Brain microvascular endothelial cell (primary cell): ENCODE measurements around the gene ANO1.

Experiments
- DNase-seq: peaks from one replicate; pipeline ENCODE4 v3.0.0-alpha.2; 2020
- H3K27ac ChIP-seq: fragments of 250-450 bp; sonication (Bioruptor Pico); 2 replicates; pipeline ENCODE4 v1.5.1; 2020; ENCODE audit warnings: mild to moderate bottlenecking, moderate library complexity
- H3K27me3 ChIP-seq: fragments of 250-450 bp; sonication (Bioruptor Pico); replicated peaks from 2 replicates; pipeline ENCODE4 v1.5.1; 2020; ENCODE audit warnings: mild to moderate bottlenecking
- H3K36me3 ChIP-seq: fragments of 250-450 bp; sonication (Bioruptor Pico); replicated peaks from 2 replicates; pipeline ENCODE4 v1.5.1; 2020; ENCODE audit warnings: mild to moderate bottlenecking
- H3K4me3 ChIP-seq: 2 replicates; pipeline ENCODE4 v1.5.1; 2011; ENCODE audit warnings: low read depth, mild to moderate bottlenecking, control low read depth, low read length, moderate library complexity
- CTCF ChIP-seq: IDR thresholded peaks from 2 replicates; pipeline ENCODE4 v1.5.1; 2011; ENCODE audit warnings: low read depth, mild to moderate bottlenecking, moderate library complexity, low read length, control low read depth, inconsistent platforms; ENCODE audit errors: missing control alignments
- in situ Hi-C: cut with HindIII; loops from 2 replicates; pipeline ENCODE4 v1.10.0; 2017; ENCODE audit warnings: low sequenced_read_pairs, low pct_ligation_motif_present

ANO1 gene

DNA sequence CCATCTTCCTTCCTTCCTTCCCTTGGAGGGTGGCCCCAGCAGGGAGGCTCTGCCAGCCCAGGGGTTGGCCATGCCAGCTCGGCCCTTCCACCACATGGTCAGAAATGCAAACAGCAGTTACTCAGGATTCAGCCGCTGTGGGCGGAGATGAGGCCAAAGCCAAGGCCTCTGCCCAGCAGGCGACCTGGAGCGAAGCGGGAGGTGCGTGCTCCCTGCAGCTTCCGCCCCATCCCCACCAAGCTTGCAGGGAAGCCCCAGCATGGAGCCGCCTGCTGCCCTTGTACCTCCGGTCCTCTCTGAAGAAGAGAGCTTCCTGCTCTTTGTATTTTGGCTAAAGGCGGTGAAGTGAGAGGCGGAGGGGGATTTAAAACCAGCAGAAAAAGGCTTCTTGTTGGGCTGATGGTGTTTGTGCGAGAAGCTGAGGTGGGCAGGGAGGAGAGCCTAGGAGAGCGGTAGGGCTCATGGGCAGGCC, 50.4 kb downstream of the ANO1 start:
- H3K4me3 ChIP-seq, result no peak overlapping the region
- H3K36me3 ChIP-seq, result no peaks in the 10 kb centered on the region
- peak overlapping the region; percentile 37 for H3K27ac ChIP-seq
- no peaks in the 10 kb centered on the region for H3K27me3 ChIP-seq
- in situ Hi-C loops, result no loop called here
- peak; percentile 21 for DNase-seq
- TF ChIP-seq CTCF, result peak; percentile 35

GRCh38 chr11:70129051-70129592, 51.0 kb downstream of the ANO1 start:
- H3K27me3 ChIP-seq, result no peaks in the 10 kb centered on the region
- H3K27ac ChIP-seq, result no peak overlapping the region
- DNase-seq, result no peak
- H3K36me3 ChIP-seq, result no peaks in the 10 kb centered on the region
- in situ Hi-C loops, result no loop called here
- no peak overlapping the region for H3K4me3 ChIP-seq
- no peak for TF ChIP-seq CTCF

GRCh38 chr11:70130636-70131035, 52.5 kb downstream of the ANO1 start:
- DNase-seq, result no peak
- in situ Hi-C loops, result no loop called here
- H3K4me3 ChIP-seq, result no peak overlapping the region
- no peaks in the 10 kb centered on the region for H3K27me3 ChIP-seq
- H3K27ac ChIP-seq, result no peak overlapping the region
- TF ChIP-seq CTCF, result no peak
- no peaks in the 10 kb centered on the region for H3K36me3 ChIP-seq

DNA sequence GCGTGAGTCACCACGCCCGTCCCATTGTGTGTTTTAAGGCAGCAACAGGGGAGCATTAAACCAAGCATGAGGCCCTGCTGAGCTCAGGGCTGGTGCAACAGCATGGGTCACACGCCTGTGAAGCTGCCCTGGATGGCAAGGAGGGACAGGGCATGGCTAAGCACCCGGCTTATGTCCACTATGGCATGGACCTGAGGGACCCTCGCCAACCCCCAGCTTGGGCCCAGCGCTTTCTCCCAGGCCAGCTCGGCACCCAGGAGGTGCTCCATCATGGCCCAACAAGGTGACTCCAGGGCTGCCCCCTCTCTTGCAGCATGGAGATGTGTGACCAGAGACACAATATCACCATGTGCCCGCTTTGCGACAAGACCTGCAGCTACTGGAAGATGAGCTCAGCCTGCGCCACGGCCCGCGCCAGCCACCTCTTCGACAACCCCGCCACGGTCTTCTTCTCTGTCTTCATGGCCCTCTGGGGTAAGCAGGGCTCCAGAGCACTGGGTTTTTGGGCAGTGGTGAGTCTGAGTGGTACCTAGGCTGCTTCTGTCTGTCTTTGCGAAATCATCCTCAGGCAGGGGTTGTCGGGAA, 53.6 kb downstream of the ANO1 start:
- H3K36me3 ChIP-seq, result no peaks in the 10 kb centered on the region
- in situ Hi-C loops, result no loop called here
- TF ChIP-seq CTCF, result no peak

GRCh38 chr11:70132641-70133040, 54.5 kb downstream of the ANO1 start:
- H3K4me3 ChIP-seq, result no peak overlapping the region
- no peaks in the 10 kb centered on the region for H3K36me3 ChIP-seq
- no peaks in the 10 kb centered on the region for H3K27me3 ChIP-seq
- DNase-seq, result no peak
- TF ChIP-seq CTCF, result no peak
- H3K27ac ChIP-seq, result no peak overlapping the region
- in situ Hi-C loops, result no loop called here

More for the DNA sequence above, 53.6 kb downstream of the ANO1 start:
- Histone ChIP-seq H3K4me3 (no peak overlapping the region), H3K27ac (no peak overlapping the region), H3K27me3 (no peaks in the 10 kb centered on the region)
- no peak for DNase-seq
